PC-3 (cell line): Measurements from ENCODE around the gene MRPL11.

Experiments
- CTCF ChIP-seq: fragments of 300-600 bp; sonication (generic); conservative IDR thresholded peaks from 2 replicates; pipeline ENCODE4 v1.5.1; 2017; ENCODE audit warnings: antibody characterized with exemption, low read depth, mild to moderate bottlenecking, low read length
- EZH2phosphoT487 ChIP-seq: fragments of 300-600 bp; sonication (generic); IDR thresholded peaks from 2 replicates; pipeline ENCODE4 v1.6.1; 2018; ENCODE audit warnings: mild to moderate bottlenecking, antibody characterized with exemption, low read length, borderline replicate concordance

- TF ChIP-seq CTCF: no peak
- TF ChIP-seq EZH2phosphoT487: no peak
These were observed 32.5 kb upstream of the MRPL11 start for GRCh38 chr11:66471142-66471541.
